OCI-LY1 (cell line): ENCODE data around the gene CCDC12.

ENCODE experiments used
- H2AFZ ChIP-seq: fragments of 200-600 bp; sonication (generic), shearing (Covaris generic); 2 replicates; pipeline ENCODE4 v1.6.0; 2014; ENCODE audit warnings: antibody characterized with exemption, mild to moderate bottlenecking, low read length
- H3F3A ChIP-seq: fragments of 200-600 bp; sonication (generic), shearing (Covaris generic); 2 replicates; pipeline ENCODE4 v1.6.0; 2014; ENCODE audit warnings: mild to moderate bottlenecking, antibody characterized with exemption, low read length, moderate library complexity; ENCODE audit not compliant: insufficient read depth
- H3K27ac ChIP-seq: fragments of 200-600 bp; sonication (generic); 2 replicates; pipeline ENCODE4 v1.5.1; 2014; ENCODE audit warnings: low read length, mixed run types, mild to moderate bottlenecking, low read depth; ENCODE audit not compliant: poor library complexity, severe bottlenecking
- H3K27me3 ChIP-seq: fragments of 200-600 bp; sonication (generic); 2 replicates; pipeline ENCODE4 v1.6.0; 2014; ENCODE audit warnings: antibody characterized with exemption, mild to moderate bottlenecking, low read length, moderate library complexity; ENCODE audit not compliant: insufficient read depth
- H3K36me3 ChIP-seq: fragments of 200-600 bp; sonication (generic); 2 replicates; pipeline ENCODE4 v1.6.1; 2014; ENCODE audit warnings: mild to moderate bottlenecking, antibody characterized with exemption, low read length, moderate library complexity, mixed read lengths; ENCODE audit not compliant: insufficient read depth
- H3K4me1 ChIP-seq: fragments of 200-600 bp; sonication (generic); 2 replicates; pipeline ENCODE4 v1.5.1; 2014; ENCODE audit warnings: mild to moderate bottlenecking, low read length, moderate library complexity; ENCODE audit not compliant: insufficient read depth, severe bottlenecking
- H3K4me2 ChIP-seq: fragments of 200-600 bp; sonication (generic), shearing (Covaris generic); 2 replicates; pipeline ENCODE4 v1.6.1; 2014; ENCODE audit warnings: low read length
- H3K4me3 ChIP-seq: fragments of 200-600 bp; sonication (generic); 2 replicates; pipeline ENCODE4 v1.5.1; 2014; ENCODE audit warnings: low read length, low read depth, mild to moderate bottlenecking, mixed read lengths; ENCODE audit not compliant: poor library complexity, severe bottlenecking
- H3K79me2 ChIP-seq: fragments of 200-600 bp; shearing (Covaris generic); 2 replicates; pipeline ENCODE4 v1.6.1; 2016; ENCODE audit warnings: mixed run types, low read length, mixed read lengths; ENCODE audit not compliant: insufficient read depth
- H3K9ac ChIP-seq: fragments of 200-600 bp; sonication (generic), shearing (Covaris generic); 2 replicates; pipeline ENCODE4 v1.6.1; 2014; ENCODE audit warnings: mild to moderate bottlenecking, low read length, mixed read lengths
- H3K9me2 ChIP-seq: fragments of 200-600 bp; sonication (generic), shearing (Covaris generic); 2 replicates; pipeline ENCODE4 v1.6.1; 2014; ENCODE audit warnings: low read depth, mild to moderate bottlenecking, low read length, mixed read lengths
- H3K9me3 ChIP-seq: fragments of 200-600 bp; shearing (Covaris generic); 2 replicates; pipeline ENCODE4 v1.6.1; 2014; ENCODE audit warnings: low read length, mixed read lengths
- H4K20me1 ChIP-seq: fragments of 200-600 bp; sonication (generic), shearing (Covaris generic); 2 replicates; pipeline ENCODE4 v1.6.0; 2016; ENCODE audit warnings: mild to moderate bottlenecking, low read length; ENCODE audit not compliant: insufficient read depth
- EZH2 ChIP-seq: fragments of 200-600 bp; sonication (generic), shearing (Covaris generic); IDR thresholded peaks from 2 replicates; pipeline ENCODE4 v1.8.0; 2017; ENCODE audit warnings: borderline replicate concordance, mixed run types, mild to moderate bottlenecking, antibody characterized with exemption, low read length, moderate library complexity, mixed read lengths
- TF ChIP-seq, protein P1 (sequence below): fragments of 200-600 bp; sonication (generic), shearing (Covaris generic); IDR thresholded peaks from 2 replicates; pipeline ENCODE4 v1.5.1; 2017; ENCODE audit warnings: mild to moderate bottlenecking, antibody characterized with exemption, low read length, moderate library complexity, mixed read lengths

CCDC12 gene

DNA sequence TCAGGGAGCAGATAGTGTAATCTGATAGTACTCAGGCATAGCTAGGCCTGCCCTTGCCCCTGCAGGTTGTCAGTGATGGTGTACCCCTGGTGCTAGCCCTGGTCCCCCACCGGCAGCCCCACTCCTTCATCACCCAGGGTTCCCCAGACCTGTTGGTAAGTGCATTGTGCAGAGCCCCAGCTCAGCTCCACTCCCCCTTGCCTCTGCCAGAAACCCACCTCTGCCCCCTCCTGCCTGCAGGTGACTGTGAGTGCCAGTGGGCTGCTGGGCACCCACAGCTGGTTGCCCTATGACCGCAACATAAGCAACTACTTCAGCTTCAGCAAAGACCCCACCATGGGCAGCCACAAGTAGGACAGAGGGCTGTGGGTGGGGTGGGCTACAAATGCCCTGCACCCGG lies 30.5 kb upstream of the CCDC12 start:
- no peak for TF ChIP-seq EZH2
- TF ChIP-seq, protein P1, sequence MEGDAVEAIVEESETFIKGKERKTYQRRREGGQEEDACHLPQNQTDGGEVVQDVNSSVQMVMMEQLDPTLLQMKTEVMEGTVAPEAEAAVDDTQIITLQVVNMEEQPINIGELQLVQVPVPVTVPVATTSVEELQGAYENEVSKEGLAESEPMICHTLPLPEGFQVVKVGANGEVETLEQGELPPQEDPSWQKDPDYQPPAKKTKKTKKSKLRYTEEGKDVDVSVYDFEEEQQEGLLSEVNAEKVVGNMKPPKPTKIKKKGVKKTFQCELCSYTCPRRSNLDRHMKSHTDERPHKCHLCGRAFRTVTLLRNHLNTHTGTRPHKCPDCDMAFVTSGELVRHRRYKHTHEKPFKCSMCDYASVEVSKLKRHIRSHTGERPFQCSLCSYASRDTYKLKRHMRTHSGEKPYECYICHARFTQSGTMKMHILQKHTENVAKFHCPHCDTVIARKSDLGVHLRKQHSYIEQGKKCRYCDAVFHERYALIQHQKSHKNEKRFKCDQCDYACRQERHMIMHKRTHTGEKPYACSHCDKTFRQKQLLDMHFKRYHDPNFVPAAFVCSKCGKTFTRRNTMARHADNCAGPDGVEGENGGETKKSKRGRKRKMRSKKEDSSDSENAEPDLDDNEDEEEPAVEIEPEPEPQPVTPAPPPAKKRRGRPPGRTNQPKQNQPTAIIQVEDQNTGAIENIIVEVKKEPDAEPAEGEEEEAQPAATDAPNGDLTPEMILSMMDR, result no peak
- no peaks in the 10 kb centered on the region for H3F3A ChIP-seq
- H3K4me3 ChIP-seq, result no peak overlapping the region
- no peaks in the 10 kb centered on the region for H3K79me2 ChIP-seq
- peaks cover 58% of the 10 kb centered on the region for H3K36me3 ChIP-seq
- H3K9ac ChIP-seq, result no peak overlapping the region
- no peaks in the 10 kb centered on the region for H4K20me1 ChIP-seq
- H3K4me1 ChIP-seq, result peaks cover 14% of the 10 kb centered on the region
- no peaks in the 10 kb centered on the region for H3K27me3 ChIP-seq
- no peak overlapping the region for H3K27ac ChIP-seq
- H3K4me2 ChIP-seq, result no peak overlapping the region
- no peak overlapping the region for H2AFZ ChIP-seq
- H3K9me2 ChIP-seq, result no peaks in the 10 kb centered on the region
- no peaks in the 10 kb centered on the region for H3K9me3 ChIP-seq

DNA sequence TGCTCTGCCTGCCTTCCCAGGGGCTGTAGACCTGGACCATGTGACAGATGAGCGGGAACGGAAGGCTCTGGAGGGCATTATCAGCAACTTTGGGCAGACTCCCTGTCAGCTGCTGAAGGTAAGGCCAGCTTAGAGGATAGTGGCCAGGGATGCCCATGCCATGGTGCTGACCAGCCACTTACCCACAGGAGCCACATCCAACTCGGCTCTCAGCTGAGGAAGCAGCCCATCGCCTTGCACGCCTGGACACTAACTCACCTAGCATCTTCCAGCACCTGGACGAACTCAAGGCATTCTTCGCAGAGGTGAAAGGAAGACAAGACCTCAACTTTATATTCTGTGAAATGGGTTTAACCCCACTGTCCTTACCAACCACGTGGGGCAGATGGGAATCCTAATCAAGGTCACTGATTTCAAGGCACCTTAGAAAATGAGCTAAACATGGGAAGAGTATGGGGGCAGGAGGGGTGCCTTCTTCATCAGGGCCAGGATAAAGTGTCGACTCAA lies 29.7 kb upstream of the CCDC12 start:
- no peaks in the 10 kb centered on the region for H3K79me2 ChIP-seq
- no peaks in the 10 kb centered on the region for H4K20me1 ChIP-seq
- no peaks in the 10 kb centered on the region for H3F3A ChIP-seq
- TF ChIP-seq, protein P1, result no peak
- TF ChIP-seq EZH2, result no peak
- H3K4me3 ChIP-seq, result no peak overlapping the region
- no peak overlapping the region for H3K4me2 ChIP-seq
- H3K9me3 ChIP-seq, result no peaks in the 10 kb centered on the region
- no peak overlapping the region for H3K9ac ChIP-seq
- H3K9me2 ChIP-seq, result no peaks in the 10 kb centered on the region
- H2AFZ ChIP-seq, result no peak overlapping the region
- H3K27ac ChIP-seq, result no peak overlapping the region
- peaks cover 63% of the 10 kb centered on the region for H3K36me3 ChIP-seq
- peaks cover 14% of the 10 kb centered on the region for H3K4me1 ChIP-seq
- H3K27me3 ChIP-seq, result no peaks in the 10 kb centered on the region

DNA sequence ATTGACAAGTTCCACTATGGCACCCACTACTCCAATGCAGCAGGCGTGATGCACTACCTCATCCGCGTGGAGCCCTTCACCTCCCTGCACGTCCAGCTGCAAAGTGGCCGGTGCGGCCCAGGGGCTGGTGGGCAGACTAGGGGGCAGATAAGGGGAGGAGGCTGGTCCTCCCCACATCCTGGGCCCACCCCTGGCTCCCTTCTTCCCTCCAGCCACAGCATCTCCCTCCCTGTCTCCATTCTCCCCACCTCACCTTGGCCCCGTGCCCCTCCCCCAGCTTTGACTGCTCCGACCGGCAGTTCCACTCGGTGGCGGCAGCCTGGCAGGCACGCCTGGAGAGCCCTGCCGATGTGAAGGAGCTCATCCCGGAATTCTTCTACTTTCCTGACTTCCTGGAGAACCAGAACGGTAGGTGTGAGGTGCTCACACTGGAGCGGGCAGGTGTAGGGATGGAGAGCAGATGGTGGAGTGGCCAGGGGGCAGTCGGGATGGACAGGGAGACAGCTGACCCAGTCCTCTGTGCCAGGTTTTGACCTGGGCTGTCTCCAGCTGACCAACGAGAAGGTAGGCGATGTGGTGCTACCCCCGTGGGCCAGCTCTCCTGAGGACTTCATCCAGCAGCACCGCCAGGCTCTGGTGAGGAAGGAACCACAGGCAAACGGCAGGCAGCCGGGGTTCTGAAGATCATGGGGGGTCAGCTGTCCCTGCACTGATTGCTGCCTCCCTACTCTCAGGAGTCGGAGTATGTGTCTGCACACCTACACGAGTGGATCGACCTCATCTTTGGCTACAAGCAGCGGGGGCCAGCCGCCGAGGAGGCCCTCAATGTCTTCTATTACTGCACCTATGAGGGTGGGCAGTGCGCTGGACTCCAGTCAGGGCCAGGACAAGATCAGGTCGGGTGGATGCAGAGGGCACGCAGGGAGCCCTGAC lies 28.9 kb upstream of the CCDC12 start:
- H3K27ac ChIP-seq, result no peak overlapping the region
- H3K4me3 ChIP-seq, result no peak overlapping the region
- peaks cover 14% of the 10 kb centered on the region for H3K4me1 ChIP-seq
- H3F3A ChIP-seq, result no peaks in the 10 kb centered on the region
- no peak overlapping the region for H3K9ac ChIP-seq
- H2AFZ ChIP-seq, result no peak overlapping the region
- no peaks in the 10 kb centered on the region for H3K9me3 ChIP-seq
- peaks cover 70% of the 10 kb centered on the region for H3K36me3 ChIP-seq
- no peaks in the 10 kb centered on the region for H3K9me2 ChIP-seq
- no peaks in the 10 kb centered on the region for H3K27me3 ChIP-seq
- H3K79me2 ChIP-seq, result no peaks in the 10 kb centered on the region
- TF ChIP-seq, protein P1, result no peak
- TF ChIP-seq EZH2, result no peak
- H3K4me2 ChIP-seq, result no peak overlapping the region
- H4K20me1 ChIP-seq, result no peaks in the 10 kb centered on the region
